ENCODE results near the gene CFAP54. TPM values are rescaled to one million over a fixed set of nuclear protein-coding genes. Genes with fewer than 3 reads are reported as not detected.

CFAP54 gene
- total RNA-seq, 6 donors from 2014 or later = 0.66 to 48.8 (median 7.4) TPM

- no peaks in the 10 kb centered on the region for H3K9me3 ChIP-seq
- H3K4me3 ChIP-seq = no peak overlapping the region
- no peak overlapping the region for H3K27ac ChIP-seq
- H3K27me3 ChIP-seq = no peaks in the 10 kb centered on the region
- ATAC-seq (ENCODE audit: low FRiP score in 2 of 2) (no peak), DNase-seq (no peak)
- H3K36me3 ChIP-seq = no peaks in the 10 kb centered on the region
- TF ChIP-seq POLR2A (IDR thresholded peaks at IDR 0.05) (no peak), CTCF (IDR thresholded peaks at IDR 0.05) (no peak), POLR2AphosphoS5 (IDR thresholded peaks at IDR 0.05) (no peak), EP300 (IDR thresholded peaks at IDR 0.05) (no peak)
- 91 to 96% methylated on average over 1 of the region's 1 CpG for WGBS, 2 donors
- no peaks in the 10 kb centered on the region for H3K4me1 ChIP-seq
Observed at GRCh38 chr12:96831346-96831745, 342.0 kb downstream of the CFAP54 start.

GRCh38 chr12:96846293-96846692, 356.9 kb downstream of the CFAP54 start:
- no peaks in the 10 kb centered on the region for H3K9me3 ChIP-seq

GRCh38 chr12:96850676-96851075, 361.3 kb downstream of the CFAP54 start:
- 47 to 49% methylated on average over 3 of the region's 3 CpGs for WGBS, 2 donors
- no peaks in the 10 kb centered on the region for H3K27me3 ChIP-seq
- ATAC-seq (ENCODE audit: low FRiP score in 2 of 2) = no peak
- H3K9me3 ChIP-seq = no peaks in the 10 kb centered on the region
- DNase-seq = no peak
- no peaks in the 10 kb centered on the region for H3K4me1 ChIP-seq
- TF ChIP-seq CTCF (IDR thresholded peaks at IDR 0.05) = no peak
- no peak for TF ChIP-seq POLR2AphosphoS5 (IDR thresholded peaks at IDR 0.05)
- no peak for TF ChIP-seq POLR2A (IDR thresholded peaks at IDR 0.05)
- TF ChIP-seq EP300 (IDR thresholded peaks at IDR 0.05) = no peak
- no peak overlapping the region for H3K4me3 ChIP-seq
- H3K36me3 ChIP-seq = no peaks in the 10 kb centered on the region
- no peak overlapping the region for H3K27ac ChIP-seq

More at GRCh38 chr12:96846293-96846692, 356.9 kb downstream of the CFAP54 start:
- no peaks in the 10 kb centered on the region for H3K36me3 ChIP-seq
- TF ChIP-seq POLR2A (IDR thresholded peaks at IDR 0.05) (no peak), CTCF (IDR thresholded peaks at IDR 0.05) (no peak), POLR2AphosphoS5 (IDR thresholded peaks at IDR 0.05) (no peak), EP300 (IDR thresholded peaks at IDR 0.05) (no peak)
- H3K4me1 ChIP-seq = no peaks in the 10 kb centered on the region
- ATAC-seq (ENCODE audit: low FRiP score in 2 of 2) = no peak
- no peak overlapping the region for H3K4me3 ChIP-seq
- 58 to 64% methylated on average over 2 of the region's 2 CpGs for WGBS, 2 donors
- no peak overlapping the region for H3K27ac ChIP-seq
- no peak for DNase-seq
- no peaks in the 10 kb centered on the region for H3K27me3 ChIP-seq

GRCh38 chr12:96858162-96858561, 368.8 kb downstream of the CFAP54 start:
- Histone ChIP-seq H3K9me3 (no peaks in the 10 kb centered on the region), H3K4me3 (no peak overlapping the region), H3K27ac (no peak overlapping the region), H3K27me3 (no peaks in the 10 kb centered on the region), H3K4me1 (no peaks in the 10 kb centered on the region), H3K36me3 (no peaks in the 10 kb centered on the region)
- ATAC-seq (ENCODE audit: low FRiP score in 2 of 2) (no peak), DNase-seq (no peak)
- 68 to 69% methylated on average over 1 of the region's 1 CpG for WGBS, 2 donors
- no peak for TF ChIP-seq POLR2AphosphoS5 (IDR thresholded peaks at IDR 0.05)
- no peak for TF ChIP-seq POLR2A (IDR thresholded peaks at IDR 0.05)
- TF ChIP-seq EP300 (IDR thresholded peaks at IDR 0.05) = no peak
- TF ChIP-seq CTCF (IDR thresholded peaks at IDR 0.05) = no peak

GRCh38 chr12:96861656-96862055, 372.3 kb downstream of the CFAP54 start:
- ATAC-seq (ENCODE audit: low FRiP score in 2 of 2) (no peak), DNase-seq (no peak)
- no peaks in the 10 kb centered on the region for H3K27me3 ChIP-seq
- no peak overlapping the region for H3K27ac ChIP-seq
- TF ChIP-seq POLR2A (IDR thresholded peaks at IDR 0.05) (no peak), CTCF (IDR thresholded peaks at IDR 0.05) (no peak), EP300 (IDR thresholded peaks at IDR 0.05) (no peak), POLR2AphosphoS5 (IDR thresholded peaks at IDR 0.05) (no peak)
- H3K36me3 ChIP-seq = no peaks in the 10 kb centered on the region
- WGBS, 2 donors = 78 to 79% methylated on average over 2 of the region's 2 CpGs
- no peak overlapping the region for H3K4me3 ChIP-seq
- H3K4me1 ChIP-seq = no peaks in the 10 kb centered on the region
- H3K9me3 ChIP-seq = no peaks in the 10 kb centered on the region

All from upper lobe of left lung (tissue), 6 donors.